HepG2 (cell line): ENCODE measurements around the gene METTL26. TPM values are rescaled to one million over a fixed set of nuclear protein-coding genes. Genes with fewer than 3 reads are reported as not detected.
A peak's percentile ranks its signal among the peaks of the same experiment; 100 is the strongest.

ENCODE experiments used
- BRF2 ChIP-seq: sonication (generic); formaldehyde crosslinking; IDR thresholded peaks from 2 replicates; pipeline ENCODE4 v1.8.1; 2022; ENCODE audit warnings: mild to moderate bottlenecking, missing genetic modification reagents
- EEA1 ChIP-seq: sonication (generic); formaldehyde crosslinking; IDR thresholded peaks from 2 replicates; pipeline ENCODE4 v1.5.1; 2020; ENCODE audit warnings: mild to moderate bottlenecking, missing genetic modification reagents, borderline replicate concordance
- KAT8 ChIP-seq: IDR thresholded peaks from 2 replicates; pipeline ENCODE4 v1.6.1; 2016; ENCODE audit warnings: missing genetic modification reagents, missing compliant biosample characterization
- MEIS2 ChIP-seq: sonication (generic); formaldehyde crosslinking; IDR thresholded peaks from 2 replicates; pipeline ENCODE4 v1.9.0; 2021; ENCODE audit warnings: mild to moderate bottlenecking, missing genetic modification reagents
- SRY ChIP-seq: sonication (generic); formaldehyde crosslinking; IDR thresholded peaks from 2 replicates; pipeline ENCODE4 v1.8.0; 2022; ENCODE audit warnings: mild to moderate bottlenecking, missing genetic modification reagents
- THAP9 ChIP-seq: sonication (generic); formaldehyde crosslinking; IDR thresholded peaks from 2 replicates; pipeline ENCODE4; 2020; ENCODE audit warnings: missing genetic modification reagents, mild to moderate bottlenecking, borderline replicate concordance
- TOPORS ChIP-seq: sonication (generic); formaldehyde crosslinking; IDR thresholded peaks from 2 replicates; pipeline ENCODE4 v1.8.0; 2023; ENCODE audit warnings: mild to moderate bottlenecking, missing genetic modification reagents
- ZBTB37 ChIP-seq: sonication (generic); formaldehyde crosslinking; IDR thresholded peaks from 2 replicates; pipeline ENCODE4 v1.4.0; 2020; ENCODE audit warnings: mild to moderate bottlenecking, missing genetic modification reagents
- ZNF205 ChIP-seq: IDR thresholded peaks from 2 replicates; pipeline ENCODE4 v1.6.1; 2018; ENCODE audit warnings: missing biosample characterization, missing genetic modification reagents
- ZNF354B ChIP-seq: sonication (generic); formaldehyde crosslinking; IDR thresholded peaks from 2 replicates; pipeline ENCODE4 v1.8.0; 2022; ENCODE audit warnings: mild to moderate bottlenecking, missing genetic modification reagents
- ZNF382 ChIP-seq: sonication (generic); formaldehyde crosslinking; IDR thresholded peaks from 2 replicates; pipeline ENCODE4 v1.5.0; 2020; ENCODE audit warnings: missing genetic modification reagents, mild to moderate bottlenecking, borderline replicate concordance
- ZNF451 ChIP-seq: sonication (generic); formaldehyde crosslinking; IDR thresholded peaks from 2 replicates; pipeline ENCODE4 v1.5.0; 2020; ENCODE audit warnings: mild to moderate bottlenecking, missing genetic modification reagents
- ZNF616 ChIP-seq: sonication (generic); formaldehyde crosslinking; IDR thresholded peaks from 2 replicates; pipeline ENCODE4 v1.5.0; 2020; ENCODE audit warnings: low read depth, mild to moderate bottlenecking, missing genetic modification reagents
- ZNF780A ChIP-seq: sonication (generic); formaldehyde crosslinking; IDR thresholded peaks from 2 replicates; pipeline ENCODE4 v1.8.0; 2022; ENCODE audit warnings: mild to moderate bottlenecking, missing genetic modification reagents, moderate library complexity
- polyA plus RNA-seq, 8 experiments: library from polyadenylated mRNA; depleted of rRNA in 3 of 8; stranded (reverse) in 7 of 8; unstranded in 1 of 8; fragments of >200 nt; fragmentation: Illumina TruSeq in 4 of 8; extraction: Trizol in 4 of 8; gene quantifications; 2 replicates each; pipeline versions ENCODE4 v1.2.1 to v1.2.3, GENCODE V29; 2011 to 2016; ENCODE audit warnings: low read depth in 4 of 8, missing spikeins in 1 of 8, mixed read lengths in 1 of 8; ENCODE audit not compliant: insufficient read depth in 1 of 8
- total RNA-seq, 5 experiments: library from RNA; depleted of rRNA; stranded (reverse); fragments of >200 nt; fragmentation: Illumina TruSeq; extraction: Trizol; gene quantifications; 2 replicates each; pipeline ENCODE4 v1.2.3, GENCODE V29; 2016; ENCODE audit warnings: low read depth in 1 of 5
- TF ChIP-seq, protein P1 (sequence below): sonication (generic); formaldehyde crosslinking; IDR thresholded peaks from 2 replicates; pipeline ENCODE4 v1.4.0; 2020; ENCODE audit warnings: missing genetic modification reagents
- TF ChIP-seq, protein P2 (sequence below): fragments of 450-650 bp; IDR thresholded peaks from 2 replicates; pipeline ENCODE4 v1.6.1; 2017; ENCODE audit warnings: mild to moderate bottlenecking

The METTL26 gene
- total and polyA plus RNA-seq, 2 of the 13 experiments (the other 11 are each of a cell fraction or from before 2014, with no cell fraction given) = 65.5 to 70.1 TPM

DNA sequence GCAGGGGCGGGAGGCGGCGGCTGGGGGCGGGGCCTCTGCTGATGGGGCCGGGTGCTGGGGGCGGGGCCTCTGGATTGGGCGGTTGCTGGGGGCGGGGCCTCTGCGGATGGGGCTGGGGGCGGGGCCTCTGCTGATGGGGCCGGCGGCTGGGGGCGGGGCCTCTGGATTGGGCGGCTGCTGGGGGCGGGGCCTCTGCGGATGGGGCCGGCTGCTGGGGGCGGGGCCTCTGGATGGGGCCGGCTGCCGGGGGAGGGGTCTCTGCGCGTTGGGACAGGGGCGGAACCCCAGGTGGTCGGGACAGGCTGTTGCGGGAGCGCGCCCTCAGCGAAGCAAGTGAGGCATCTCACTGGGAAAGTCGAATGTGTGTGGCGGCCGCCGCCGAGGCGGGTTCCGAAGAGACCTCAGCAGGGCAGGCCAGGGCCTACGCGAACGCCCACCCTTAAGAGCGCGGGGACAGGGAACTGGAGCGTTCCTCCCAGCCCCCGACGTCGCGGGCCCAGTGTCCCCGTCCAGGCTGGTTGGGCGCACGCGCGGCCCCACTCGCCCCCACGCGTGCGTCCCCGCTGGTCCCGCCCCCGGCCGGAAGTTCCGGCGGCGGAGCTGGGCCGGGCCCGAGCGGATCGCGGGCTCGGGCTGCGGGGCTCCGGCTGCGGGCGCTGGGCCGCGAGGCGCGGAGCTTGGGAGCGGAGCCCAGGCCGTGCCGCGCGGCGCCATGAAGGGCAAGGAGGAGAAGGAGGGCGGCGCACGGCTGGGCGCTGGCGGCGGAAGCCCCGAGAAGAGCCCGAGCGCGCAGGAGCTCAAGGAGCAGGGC lies 43.9 kb upstream of the METTL26 start, which contains the start of gene STUB1 (continued):
- TF ChIP-seq THAP9 (CRISPR knock-in tag) (no peak), ZNF205 (CRISPR knock-in tag) (no peak), ZNF616 (CRISPR knock-in tag) (no peak), ZNF451 (CRISPR knock-in tag) (no peak), SRY (CRISPR knock-in tag) (peak; percentile 65; the same call in 1 of the 2 replicates), ZNF354B (CRISPR knock-in tag) (no peak), EEA1 (CRISPR knock-in tag) (peak; percentile 55; the same call in 1 of the 2 replicates), KAT8 (CRISPR knock-in tag) (no peak), MEIS2 (CRISPR knock-in tag) (peak; percentile 49; the same call in 1 of the 2 replicates), TOPORS (no peak), BRF2 (CRISPR knock-in tag) (0 out of 2 replicates have a peak, but pooled peaks have one; percentile 21), ZNF780A (CRISPR knock-in tag) (no peak), ZBTB37 (CRISPR knock-in tag) (no peak), ZNF382 (CRISPR knock-in tag) (no peak)
- TF ChIP-seq, protein P1, sequence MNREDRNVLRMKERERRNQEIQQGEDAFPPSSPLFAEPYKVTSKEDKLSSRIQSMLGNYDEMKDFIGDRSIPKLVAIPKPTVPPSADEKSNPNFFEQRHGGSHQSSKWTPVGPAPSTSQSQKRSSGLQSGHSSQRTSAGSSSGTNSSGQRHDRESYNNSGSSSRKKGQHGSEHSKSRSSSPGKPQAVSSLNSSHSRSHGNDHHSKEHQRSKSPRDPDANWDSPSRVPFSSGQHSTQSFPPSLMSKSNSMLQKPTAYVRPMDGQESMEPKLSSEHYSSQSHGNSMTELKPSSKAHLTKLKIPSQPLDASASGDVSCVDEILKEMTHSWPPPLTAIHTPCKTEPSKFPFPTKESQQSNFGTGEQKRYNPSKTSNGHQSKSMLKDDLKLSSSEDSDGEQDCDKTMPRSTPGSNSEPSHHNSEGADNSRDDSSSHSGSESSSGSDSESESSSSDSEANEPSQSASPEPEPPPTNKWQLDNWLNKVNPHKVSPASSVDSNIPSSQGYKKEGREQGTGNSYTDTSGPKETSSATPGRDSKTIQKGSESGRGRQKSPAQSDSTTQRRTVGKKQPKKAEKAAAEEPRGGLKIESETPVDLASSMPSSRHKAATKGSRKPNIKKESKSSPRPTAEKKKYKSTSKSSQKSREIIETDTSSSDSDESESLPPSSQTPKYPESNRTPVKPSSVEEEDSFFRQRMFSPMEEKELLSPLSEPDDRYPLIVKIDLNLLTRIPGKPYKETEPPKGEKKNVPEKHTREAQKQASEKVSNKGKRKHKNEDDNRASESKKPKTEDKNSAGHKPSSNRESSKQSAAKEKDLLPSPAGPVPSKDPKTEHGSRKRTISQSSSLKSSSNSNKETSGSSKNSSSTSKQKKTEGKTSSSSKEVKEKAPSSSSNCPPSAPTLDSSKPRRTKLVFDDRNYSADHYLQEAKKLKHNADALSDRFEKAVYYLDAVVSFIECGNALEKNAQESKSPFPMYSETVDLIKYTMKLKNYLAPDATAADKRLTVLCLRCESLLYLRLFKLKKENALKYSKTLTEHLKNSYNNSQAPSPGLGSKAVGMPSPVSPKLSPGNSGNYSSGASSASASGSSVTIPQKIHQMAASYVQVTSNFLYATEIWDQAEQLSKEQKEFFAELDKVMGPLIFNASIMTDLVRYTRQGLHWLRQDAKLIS (CRISPR knock-in tag) = no peak
- TF ChIP-seq, protein P2, sequence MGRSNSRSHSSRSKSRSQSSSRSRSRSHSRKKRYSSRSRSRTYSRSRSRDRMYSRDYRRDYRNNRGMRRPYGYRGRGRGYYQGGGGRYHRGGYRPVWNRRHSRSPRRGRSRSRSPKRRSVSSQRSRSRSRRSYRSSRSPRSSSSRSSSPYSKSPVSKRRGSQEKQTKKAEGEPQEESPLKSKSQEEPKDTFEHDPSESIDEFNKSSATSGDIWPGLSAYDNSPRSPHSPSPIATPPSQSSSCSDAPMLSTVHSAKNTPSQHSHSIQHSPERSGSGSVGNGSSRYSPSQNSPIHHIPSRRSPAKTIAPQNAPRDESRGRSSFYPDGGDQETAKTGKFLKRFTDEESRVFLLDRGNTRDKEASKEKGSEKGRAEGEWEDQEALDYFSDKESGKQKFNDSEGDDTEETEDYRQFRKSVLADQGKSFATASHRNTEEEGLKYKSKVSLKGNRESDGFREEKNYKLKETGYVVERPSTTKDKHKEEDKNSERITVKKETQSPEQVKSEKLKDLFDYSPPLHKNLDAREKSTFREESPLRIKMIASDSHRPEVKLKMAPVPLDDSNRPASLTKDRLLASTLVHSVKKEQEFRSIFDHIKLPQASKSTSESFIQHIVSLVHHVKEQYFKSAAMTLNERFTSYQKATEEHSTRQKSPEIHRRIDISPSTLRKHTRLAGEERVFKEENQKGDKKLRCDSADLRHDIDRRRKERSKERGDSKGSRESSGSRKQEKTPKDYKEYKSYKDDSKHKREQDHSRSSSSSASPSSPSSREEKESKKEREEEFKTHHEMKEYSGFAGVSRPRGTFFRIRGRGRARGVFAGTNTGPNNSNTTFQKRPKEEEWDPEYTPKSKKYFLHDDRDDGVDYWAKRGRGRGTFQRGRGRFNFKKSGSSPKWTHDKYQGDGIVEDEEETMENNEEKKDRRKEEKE = no peak
